Measurements from ENCODE around the gene ISCA2. TPM values are rescaled to one million over a fixed set of nuclear protein-coding genes. Genes with fewer than 3 reads are reported as not detected.
A peak's percentile ranks its signal among the peaks of the same experiment; 100 is the strongest.

ISCA2 gene
- total RNA-seq, 1 experiment from 2014 or later = 37.5 TPM

DNA sequence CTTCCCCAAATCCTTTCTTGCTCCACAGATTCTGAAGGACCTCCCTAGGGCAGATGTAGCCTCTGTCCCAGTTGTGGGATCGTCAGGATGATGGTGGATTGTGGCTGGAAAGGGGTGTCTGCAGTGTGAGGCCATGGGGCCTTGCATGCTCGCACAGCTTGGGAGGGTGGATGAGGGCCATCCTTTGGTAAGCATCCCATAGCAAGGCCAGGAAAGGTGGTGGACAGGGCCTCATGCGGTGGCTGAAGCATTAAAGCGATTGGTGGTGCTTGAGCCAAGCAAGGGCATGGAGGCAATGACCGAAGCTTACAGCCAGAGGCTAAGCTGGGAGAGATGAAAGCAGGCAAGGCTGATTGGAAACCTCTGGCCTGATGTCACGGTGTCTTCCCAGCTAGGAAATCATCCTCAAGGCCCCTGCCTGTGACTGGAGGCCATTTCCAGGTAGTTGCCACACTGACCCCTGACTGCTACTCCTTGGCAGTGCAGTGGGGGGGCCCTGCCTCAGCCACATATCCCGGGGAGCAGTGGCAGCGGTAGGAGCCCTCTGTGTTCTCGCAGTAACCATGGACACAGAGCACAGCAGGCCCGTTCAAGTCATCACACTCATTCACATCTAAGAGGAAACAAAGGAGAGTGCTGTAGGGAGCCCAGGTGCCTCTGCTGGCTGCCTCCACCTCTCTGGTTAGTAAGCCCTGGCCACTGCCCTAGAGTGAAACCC lies 7.0 kb downstream of the ISCA2 start:
- H3K27ac ChIP-seq (ENCODE audit: insufficient read length, low read depth, low read length) = no peak overlapping the region
- WGBS (ENCODE audit: extremely low coverage, insufficient read length, low lambda C conversion rate) = no CpG with 5 or more reads among the region's 10 CpGs

More for the DNA sequence above, 7.0 kb downstream of the ISCA2 start:
- no peaks in the 10 kb centered on the region for H3K27me3 ChIP-seq (ENCODE audit: insufficient read depth, low read length)
- no peaks in the 10 kb centered on the region for H4K20me1 ChIP-seq (ENCODE audit: control insufficient read depth, insufficient read depth, insufficient read length)
- H2BK15ac ChIP-seq (ENCODE audit: low read depth, low read length) = no peak overlapping the region
- peak overlapping the region; percentile 7 for H2BK12ac ChIP-seq (ENCODE audit: insufficient read length, low read depth, low read length)
- H3K27me3 Mint-ChIP-seq (ENCODE audit: low read depth) = no peaks in the 10 kb centered on the region
- peak overlapping the region; percentile 8 for H4K5ac ChIP-seq (ENCODE audit: insufficient read length, low read depth, low read length)
- no peak overlapping the region for H3K4me3 Mint-ChIP-seq
- peak overlapping the region; percentile 51 for H3K18ac ChIP-seq (ENCODE audit: insufficient read length, low read depth, low read length)
- no peak overlapping the region for H3K23ac ChIP-seq (ENCODE audit: insufficient read length, low read depth, low read length)
- no peaks in the 10 kb centered on the region; the same call in 1 of the 2 replicates for H3K4me1 ChIP-seq (ENCODE audit: insufficient read depth, low read length)
- no peak overlapping the region for H2BK120ac ChIP-seq (ENCODE audit: low read depth, low read length, poor library complexity, severe bottlenecking)
- H3K9me3 ChIP-seq (ENCODE audit: control insufficient read depth, low read depth, low read length) = no peaks in the 10 kb centered on the region
- no peak overlapping the region for H2BK5ac ChIP-seq (ENCODE audit: insufficient read length, low read length)
- no peak overlapping the region for H3K9ac ChIP-seq (ENCODE audit: extremely low read depth, insufficient read length, low read length)
- no peak overlapping the region for H4K8ac ChIP-seq (replicated peaks; ENCODE audit: insufficient read length, low read depth, low read length)
- H3K27ac Mint-ChIP-seq = peak overlapping the region; percentile 93 to 98 (median 94)
- peak overlapping the region; percentile 9 for H2AK5ac ChIP-seq (ENCODE audit: insufficient read length, low read length)
- H3K14ac ChIP-seq (ENCODE audit: insufficient read depth, low read length) = peak overlapping the region; percentile 72; the same call in 1 of the 2 replicates
- no peaks in the 10 kb centered on the region for H3K79me1 ChIP-seq (ENCODE audit: insufficient read depth, low read depth, low read length, poor library complexity, severe bottlenecking)
- DNase-seq = peak; percentile 86
- TF ChIP-seq, protein P1, sequence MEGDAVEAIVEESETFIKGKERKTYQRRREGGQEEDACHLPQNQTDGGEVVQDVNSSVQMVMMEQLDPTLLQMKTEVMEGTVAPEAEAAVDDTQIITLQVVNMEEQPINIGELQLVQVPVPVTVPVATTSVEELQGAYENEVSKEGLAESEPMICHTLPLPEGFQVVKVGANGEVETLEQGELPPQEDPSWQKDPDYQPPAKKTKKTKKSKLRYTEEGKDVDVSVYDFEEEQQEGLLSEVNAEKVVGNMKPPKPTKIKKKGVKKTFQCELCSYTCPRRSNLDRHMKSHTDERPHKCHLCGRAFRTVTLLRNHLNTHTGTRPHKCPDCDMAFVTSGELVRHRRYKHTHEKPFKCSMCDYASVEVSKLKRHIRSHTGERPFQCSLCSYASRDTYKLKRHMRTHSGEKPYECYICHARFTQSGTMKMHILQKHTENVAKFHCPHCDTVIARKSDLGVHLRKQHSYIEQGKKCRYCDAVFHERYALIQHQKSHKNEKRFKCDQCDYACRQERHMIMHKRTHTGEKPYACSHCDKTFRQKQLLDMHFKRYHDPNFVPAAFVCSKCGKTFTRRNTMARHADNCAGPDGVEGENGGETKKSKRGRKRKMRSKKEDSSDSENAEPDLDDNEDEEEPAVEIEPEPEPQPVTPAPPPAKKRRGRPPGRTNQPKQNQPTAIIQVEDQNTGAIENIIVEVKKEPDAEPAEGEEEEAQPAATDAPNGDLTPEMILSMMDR (conservative IDR thresholded peaks at IDR 0.05) = no peak
- no peaks in the 10 kb centered on the region for H3K79me2 ChIP-seq (ENCODE audit: insufficient read depth, low read length)
- no peaks in the 10 kb centered on the region for H3K23me2 ChIP-seq (ENCODE audit: insufficient read length, low read depth, low read length, poor library complexity, severe bottlenecking)
- H3K36me3 Mint-ChIP-seq (ENCODE audit: insufficient read depth in 1 of 3, low read depth in 3 of 3) = peaks cover 4 to 11% (median 4%) of the 10 kb centered on the region in 3 experiments; a peak in 6 of 7 replicates
- H3K9me3 Mint-ChIP-seq = no peaks in the 10 kb centered on the region
- H2AFZ ChIP-seq (ENCODE audit: low read length) = no peak overlapping the region
- no peak overlapping the region for H2BK20ac ChIP-seq (ENCODE audit: low read depth, low read length, poor library complexity, severe bottlenecking)
- H3T11ph ChIP-seq (ENCODE audit: low read length) = no peak overlapping the region
- H3K4me2 ChIP-seq (ENCODE audit: insufficient read depth, insufficient read length, low read length) = no peak overlapping the region
- H3K4ac ChIP-seq (ENCODE audit: low read depth, low read length) = peak overlapping the region; percentile 10; the same call in 1 of the 2 replicates
- H4K91ac ChIP-seq (ENCODE audit: insufficient read length, low read depth, low read length) = peak overlapping the region; percentile 36
- no peak overlapping the region for H3K56ac ChIP-seq (ENCODE audit: insufficient read length, low read depth, low read length)
- peaks cover 31 to 38% of the 10 kb centered on the region in 2 experiments for H3K4me1 Mint-ChIP-seq
